Right lobe of liver (tissue), 6 donors: ENCODE data around the gene MTREX. TPM values are rescaled to one million over a fixed set of nuclear protein-coding genes. Genes with fewer than 3 reads are reported as not detected.

ENCODE experiments used
- ATAC-seq, 4 donors: fragments of 200-7000 bp; cut with Tn5 transposase; one replicate each; pipeline ENCODE4 v1.9.1; 2020; ENCODE audit warnings: mild to moderate bottlenecking in 4 of 4, moderate library complexity in 4 of 4
- DNase-seq, 3 donors: peaks; one replicate each; pipeline ENCODE4 v3.0.0-alpha.2; 2020
- H3K27ac ChIP-seq, 3 donors: fragments of 200-600 bp; one replicate each; pipeline ENCODE4 v1.8.0; 2022
- H3K27me3 ChIP-seq, 2 donors: fragments of 200-600 bp; one replicate each; pipeline ENCODE4 v1.8.0; 2022
- H3K36me3 ChIP-seq, 4 donors: fragments of 200-600 bp; sonication (generic) in 1 of 4; one replicate each; pipeline versions ENCODE4 v1.5.1 to v1.8.0; 2017 to 2022; ENCODE audit warnings: control low read depth in 1 of 4
- H3K4me1 ChIP-seq, 4 donors: fragments of 200-600 bp; sonication (generic) in 1 of 4; one replicate each; pipeline versions ENCODE4 v1.5.1 to v1.8.0; 2017 to 2022; ENCODE audit warnings: control low read depth in 1 of 4
- H3K4me3 ChIP-seq, 3 donors: fragments of 200-600 bp; one replicate each; pipeline ENCODE4 v1.8.0; 2022
- H3K9me3 ChIP-seq, 4 donors: fragments of 200-600 bp; sonication (generic) in 1 of 4; one replicate each; pipeline versions ENCODE4 v1.5.1 to v1.8.0; 2017 to 2022; ENCODE audit warnings: control low read depth in 1 of 4
- POLR2A ChIP-seq: fragments of 450-650 bp; IDR thresholded peaks from one replicate; pipeline ENCODE4 v1.6.1; 2017; ENCODE audit warnings: antibody characterized with exemption, mild to moderate bottlenecking
- WGBS: methylation state at CpG from one replicate; pipeline ENCODE4 v1.1.6; 2018; ENCODE audit warnings: low coverage, low lambda C conversion rate; ENCODE audit not compliant: insufficient coverage; ENCODE audit errors: missing lambda C conversion rate; 5-methylcytosine and 5-hydroxymethylcytosine counted together
- intact Hi-C, 2 donors: fragments of 100-400 bp; cut with DNase I; formaldehyde crosslinking; loops; one replicate each; pipeline versions ENCODE4 v1.11.2 to v1.14.1; 2022
- long read RNA-seq: library from polyadenylated mRNA; unstranded; transcript quantifications from one replicate; pipeline ENCODE4 v2.0.0, GENCODE V29; 2019
- total RNA-seq, 6 experiments: library from RNA; depleted of rRNA in 2 of 6; stranded (reverse); fragments of >200 nt in 2 of 6; fragmentation: NEBNext Ultra II Directional in 3 of 6; extraction: Animal tissue kit (Norgen Biotek cat#: 25700) in 3 of 6; gene quantifications; one replicate each; pipeline versions ENCODE4 v1.1.0 to v1.2.4, GENCODE V29; 2016 to 2023
- TF ChIP-seq, protein P1 (sequence below), 4 donors: fragments of 200-600 bp in 3 of 4; fragments of 450-650 bp in 1 of 4; IDR thresholded peaks; one replicate each; pipeline versions ENCODE4 v1.5.1 to v1.8.0; 2016 to 2022; ENCODE audit warnings: antibody characterized with exemption in 4 of 4, mild to moderate bottlenecking in 2 of 4
- donor health status: DM: no; HTN: yes; CAD: no.
- donor health status: DM: no; HTN: no; CAD: no.
- donor health status: DM: no; HTN: no; CAD: no.
- donor health status: DM: no; HTN: yes; CAD: no.
- donor health status: DM: no; HTN: yes; CAD: no.

The MTREX gene
- total RNA-seq: 10 to 100 TPM; 24.7 to 42.4 (median 31.9) TPM
- long read RNA-seq, partial matches to known transcripts: 0 of 2 reads
- long read RNA-seq, other reads (novel, unspliced or antisense): 2 of 2 reads

GRCh38 chr5:55307383-55308253, at the start of gene MTREX, which contains the start of gene DHX29:
TSS of gene MTREX (plus strand) at chr5:55307989. CDS start at chr5:55308014, 25 bp downstream.
TSS of gene DHX29 (minus strand) at chr5:55307694. CDS start at chr5:55307573, 121 bp downstream.
- H3K4me1 ChIP-seq: peaks cover 0 to 54% (median 5%) of the 10 kb centered on the region in 4 donors
- peak within 1 kb of the TSS; percentile 86 to 89 (median 88) for H3K4me3 ChIP-seq
- TF ChIP-seq POLR2A: peak; percentile 78
- TF ChIP-seq, protein P1, sequence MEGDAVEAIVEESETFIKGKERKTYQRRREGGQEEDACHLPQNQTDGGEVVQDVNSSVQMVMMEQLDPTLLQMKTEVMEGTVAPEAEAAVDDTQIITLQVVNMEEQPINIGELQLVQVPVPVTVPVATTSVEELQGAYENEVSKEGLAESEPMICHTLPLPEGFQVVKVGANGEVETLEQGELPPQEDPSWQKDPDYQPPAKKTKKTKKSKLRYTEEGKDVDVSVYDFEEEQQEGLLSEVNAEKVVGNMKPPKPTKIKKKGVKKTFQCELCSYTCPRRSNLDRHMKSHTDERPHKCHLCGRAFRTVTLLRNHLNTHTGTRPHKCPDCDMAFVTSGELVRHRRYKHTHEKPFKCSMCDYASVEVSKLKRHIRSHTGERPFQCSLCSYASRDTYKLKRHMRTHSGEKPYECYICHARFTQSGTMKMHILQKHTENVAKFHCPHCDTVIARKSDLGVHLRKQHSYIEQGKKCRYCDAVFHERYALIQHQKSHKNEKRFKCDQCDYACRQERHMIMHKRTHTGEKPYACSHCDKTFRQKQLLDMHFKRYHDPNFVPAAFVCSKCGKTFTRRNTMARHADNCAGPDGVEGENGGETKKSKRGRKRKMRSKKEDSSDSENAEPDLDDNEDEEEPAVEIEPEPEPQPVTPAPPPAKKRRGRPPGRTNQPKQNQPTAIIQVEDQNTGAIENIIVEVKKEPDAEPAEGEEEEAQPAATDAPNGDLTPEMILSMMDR (IDR thresholded peaks at IDR 0.05): no peak
- peak within 1 kb of the TSS; percentile 92 to 97 (median 92) for H3K27ac ChIP-seq
- no peaks in the 10 kb centered on the region for H3K9me3 ChIP-seq
- 0% methylated on average over 37 of the region's 62 CpGs for WGBS
- intact Hi-C loops: no loop called here
- H3K27me3 ChIP-seq: no peaks in the 10 kb centered on the region
- peak; percentile 93 to 98 (median 96) for ATAC-seq
- peak; percentile 93 to 96 (median 95) for DNase-seq
- no peaks in the 10 kb centered on the region for H3K36me3 ChIP-seq

GRCh38 chr5:55258339-55258738, 49.5 kb upstream of the MTREX start:
- no peaks in the 10 kb centered on the region for H3K9me3 ChIP-seq
- DNase-seq: no peak
- TF ChIP-seq, protein P1 (IDR thresholded peaks at IDR 0.05): no peak
- TF ChIP-seq POLR2A: no peak
- peak in 2 of 4 donors; percentile 36 to 55 for ATAC-seq
- intact Hi-C loops: no loop called here
- H3K4me3 ChIP-seq: no peak overlapping the region
- 93% methylated on average over 2 of the region's 3 CpGs for WGBS
- H3K36me3 ChIP-seq: peaks cover 0 to 42% (median 25%) of the 10 kb centered on the region in 4 donors
- H3K27ac ChIP-seq: no peak overlapping the region
- H3K4me1 ChIP-seq: no peaks in the 10 kb centered on the region
- no peaks in the 10 kb centered on the region for H3K27me3 ChIP-seq

DNA sequence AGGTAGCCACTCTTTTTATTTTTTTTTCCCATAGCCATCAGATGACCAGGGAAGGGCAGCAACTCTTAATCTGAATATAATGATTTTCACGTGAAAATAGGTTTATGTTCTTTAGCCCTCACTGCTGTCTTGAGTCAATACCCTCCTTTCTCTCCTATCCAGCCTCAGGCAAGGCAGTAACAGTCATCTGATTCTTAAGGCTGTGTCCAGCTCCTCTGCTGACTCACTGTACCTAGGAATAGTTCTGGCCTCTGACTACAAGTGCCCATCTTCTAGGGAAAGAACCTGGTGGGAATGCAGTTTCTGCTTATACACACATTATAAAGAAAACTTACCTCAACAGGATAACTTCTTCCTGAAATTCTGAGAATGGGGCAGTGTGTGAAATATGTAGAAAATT, 31.0 kb upstream of the MTREX start:
- WGBS: 100% methylated on average over 1 of the region's 1 CpG
- H3K4me3 ChIP-seq: no peak overlapping the region

GRCh38 chr5:55278778-55279177, 29.0 kb upstream of the MTREX start:
- Histone ChIP-seq H3K4me1 (no peaks in the 10 kb centered on the region), H3K27me3 (no peaks in the 10 kb centered on the region), H3K4me3 (no peak overlapping the region), H3K9me3 (no peaks in the 10 kb centered on the region), H3K27ac (no peak overlapping the region), H3K36me3 (peaks cover 0 to 69% (median 38%) of the 10 kb centered on the region in 4 donors)
- DNase-seq: no peak
- no peak for ATAC-seq
- TF ChIP-seq POLR2A: no peak
- TF ChIP-seq, protein P1 (IDR thresholded peaks at IDR 0.05): no peak
- 95% methylated on average over 4 of the region's 4 CpGs for WGBS
- intact Hi-C loops: no loop called here

More for the DNA sequence above, 31.0 kb upstream of the MTREX start:
- Histone ChIP-seq H3K27me3 (no peaks in the 10 kb centered on the region), H3K9me3 (no peaks in the 10 kb centered on the region), H3K27ac (no peak overlapping the region), H3K36me3 (peaks cover 0 to 68% (median 29%) of the 10 kb centered on the region in 4 donors), H3K4me1 (no peaks in the 10 kb centered on the region)
- ATAC-seq (no peak), DNase-seq (no peak)
- no peak for TF ChIP-seq POLR2A
- TF ChIP-seq, protein P1 (IDR thresholded peaks at IDR 0.05): no peak
- intact Hi-C loops: no loop called here
